ENCODE data around the gene SLC25A45.

The SLC25A45 gene

DNA sequence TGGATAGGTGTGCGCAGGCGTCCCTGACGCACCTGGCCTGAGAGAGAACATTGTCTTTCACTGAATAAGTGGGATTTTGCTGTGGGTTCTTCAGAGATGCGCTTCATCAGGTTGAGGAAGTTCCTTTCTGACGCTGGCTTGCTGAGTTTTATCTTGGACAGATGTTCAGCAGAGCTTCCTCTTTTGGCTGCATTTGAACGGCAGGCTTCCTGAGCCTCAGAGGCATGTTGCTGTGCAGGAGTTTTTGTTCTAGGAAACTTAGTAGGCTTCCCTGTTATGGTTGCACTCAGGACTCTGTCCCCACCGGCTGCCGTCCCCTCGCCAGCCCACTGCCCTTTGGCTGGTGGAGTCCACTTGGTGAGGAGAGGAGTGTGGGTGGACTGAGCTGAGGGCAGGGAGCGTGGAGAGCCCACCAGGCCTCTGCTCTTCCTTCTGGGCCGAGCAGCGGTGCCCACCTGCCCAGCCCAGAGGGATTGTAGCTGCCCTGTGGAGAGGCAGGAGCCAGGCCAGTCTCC is 21.2 kb upstream of the SLC25A45 start:
- no peaks in the 10 kb centered on the region for H3K27me3 ChIP-seq (ENCODE audit: control insufficient read depth in 2 of 2, insufficient read depth in 2 of 2, low read length in 2 of 2)
- no peak overlapping the region for H3K4me3 ChIP-seq (ENCODE audit: low read length in 2 of 2)
- H3K4me1 ChIP-seq (ENCODE audit: control insufficient read depth in 2 of 2, insufficient read depth in 2 of 2, low read length in 2 of 2) = peaks cover 13 to 20% of the 10 kb centered on the region in 2 donors
- H3K9me3 ChIP-seq (ENCODE audit: control insufficient read depth in 2 of 2, low read length in 2 of 2) = no peaks in the 10 kb centered on the region
- H3K27ac ChIP-seq (ENCODE audit: low read depth in 2 of 2, low read length in 2 of 2) = peak overlapping the region; percentile 57 to 71
- H3K36me3 ChIP-seq (ENCODE audit: control insufficient read depth in 2 of 2, insufficient read depth in 2 of 2, low read length in 2 of 2) = peaks cover 27 to 38% of the 10 kb centered on the region in 2 donors
- H3K9ac ChIP-seq (ENCODE audit: low read depth in 1 of 2, low read length in 2 of 2) = no peak overlapping the region

DNA sequence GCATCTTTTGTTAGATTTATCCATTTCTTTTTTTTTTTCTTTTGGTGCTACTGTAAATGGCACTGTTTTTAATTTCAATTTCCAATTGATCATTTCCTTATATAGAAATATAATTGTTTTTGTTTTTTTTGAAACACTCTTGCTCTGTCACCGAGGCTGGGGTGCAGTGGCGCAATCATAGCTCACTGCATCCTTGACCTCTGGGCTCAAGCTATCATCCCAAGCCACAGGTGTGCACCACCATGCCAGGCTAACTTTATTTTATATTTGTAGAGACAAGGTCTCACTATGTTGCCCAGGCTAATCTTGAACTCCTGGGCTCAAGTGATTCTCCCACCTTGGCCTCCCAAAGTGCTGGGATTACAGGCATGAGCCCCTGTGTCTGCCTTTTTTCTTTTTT is 20.3 kb upstream of the SLC25A45 start:
- Histone ChIP-seq H3K27me3 (ENCODE audit: control insufficient read depth in 2 of 2, insufficient read depth in 2 of 2, low read length in 2 of 2) (no peaks in the 10 kb centered on the region), H3K27ac (ENCODE audit: low read depth in 2 of 2, low read length in 2 of 2) (no peak overlapping the region), H3K9ac (ENCODE audit: low read depth in 1 of 2, low read length in 2 of 2) (no peak overlapping the region), H3K4me3 (ENCODE audit: low read length in 2 of 2) (no peak overlapping the region), H3K4me1 (ENCODE audit: control insufficient read depth in 2 of 2, insufficient read depth in 2 of 2, low read length in 2 of 2) (peaks cover 13 to 20% of the 10 kb centered on the region in 2 donors), H3K9me3 (ENCODE audit: control insufficient read depth in 2 of 2, low read length in 2 of 2) (no peaks in the 10 kb centered on the region), H3K36me3 (ENCODE audit: control insufficient read depth in 2 of 2, insufficient read depth in 2 of 2, low read length in 2 of 2) (peaks cover 31 to 40% of the 10 kb centered on the region in 2 donors)

DNA sequence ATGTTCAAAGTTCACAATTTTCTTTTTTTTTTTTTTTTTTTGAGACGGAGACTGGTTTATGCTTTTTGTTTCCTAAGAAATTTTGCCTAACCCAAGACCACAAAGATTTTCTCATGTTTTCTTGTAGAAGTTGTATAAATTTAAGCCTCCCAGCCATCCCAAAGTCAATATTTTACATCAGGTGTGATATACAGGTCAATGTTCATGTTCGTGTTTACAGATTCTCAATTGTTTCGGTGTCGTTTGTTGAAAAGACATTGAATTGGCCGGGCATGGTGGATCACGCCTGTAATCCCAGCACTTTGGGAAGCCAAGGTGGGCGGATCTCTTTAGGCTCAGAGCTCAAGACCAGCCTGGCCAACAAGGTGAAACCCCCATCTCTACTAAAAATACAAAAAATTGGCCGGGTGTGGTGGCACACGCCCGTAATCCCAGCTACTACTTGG is 19.4 kb upstream of the SLC25A45 start:
- Histone ChIP-seq H3K9ac (ENCODE audit: low read depth in 1 of 2, low read length in 2 of 2) (no peak overlapping the region), H3K27me3 (ENCODE audit: control insufficient read depth in 2 of 2, insufficient read depth in 2 of 2, low read length in 2 of 2) (no peaks in the 10 kb centered on the region), H3K27ac (ENCODE audit: low read depth in 2 of 2, low read length in 2 of 2) (peak overlapping the region; percentile 58 to 60), H3K36me3 (ENCODE audit: control insufficient read depth in 2 of 2, insufficient read depth in 2 of 2, low read length in 2 of 2) (peaks cover 38 to 46% of the 10 kb centered on the region in 2 donors), H3K9me3 (ENCODE audit: control insufficient read depth in 2 of 2, low read length in 2 of 2) (no peaks in the 10 kb centered on the region), H3K4me1 (ENCODE audit: control insufficient read depth in 2 of 2, insufficient read depth in 2 of 2, low read length in 2 of 2) (peaks cover 13 to 20% of the 10 kb centered on the region in 2 donors), H3K4me3 (ENCODE audit: low read length in 2 of 2) (no peak overlapping the region)

DNA sequence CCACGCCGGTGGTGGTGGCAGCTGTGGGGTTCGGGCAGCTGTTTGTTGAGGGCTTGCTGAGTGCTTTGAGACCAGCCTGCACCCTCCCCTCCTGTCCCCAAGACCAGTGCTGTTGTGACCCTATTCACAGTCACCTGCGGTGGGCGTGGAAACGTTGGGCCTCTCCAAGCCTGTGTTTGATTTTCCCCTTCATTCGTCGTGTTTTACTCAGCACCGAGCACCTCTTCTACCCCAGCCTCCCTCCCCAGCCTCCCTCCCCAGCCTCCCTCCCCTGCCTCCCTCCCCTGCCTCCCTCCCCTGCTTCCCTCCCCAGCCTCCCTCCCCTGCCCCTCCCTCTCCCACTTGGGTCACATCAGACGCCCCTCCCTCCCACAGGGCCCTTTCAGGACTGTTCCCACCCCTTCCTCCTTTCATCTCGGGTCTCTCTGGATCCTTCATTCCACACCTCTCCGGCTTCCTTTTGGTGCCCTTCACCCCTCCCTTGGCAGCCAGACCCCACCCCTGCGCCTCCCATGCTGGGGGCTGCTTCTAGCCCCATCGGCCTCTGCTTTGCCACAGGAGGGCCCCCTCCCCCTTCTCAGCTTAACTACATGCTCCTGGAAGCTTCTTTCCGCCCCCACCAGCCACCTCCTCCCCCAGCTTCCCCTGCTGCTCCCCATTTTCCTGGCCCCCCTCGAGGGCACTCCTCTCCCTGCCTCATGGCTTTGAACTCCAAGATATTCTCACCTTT is 18.8 kb upstream of the SLC25A45 start:
- H3K36me3 ChIP-seq (ENCODE audit: control insufficient read depth in 2 of 2, insufficient read depth in 2 of 2, low read length in 2 of 2) = peaks cover 39 to 49% of the 10 kb centered on the region in 2 donors
- peaks cover 13 to 20% of the 10 kb centered on the region in 2 donors for H3K4me1 ChIP-seq (ENCODE audit: control insufficient read depth in 2 of 2, insufficient read depth in 2 of 2, low read length in 2 of 2)
- H3K27ac ChIP-seq (ENCODE audit: low read depth in 2 of 2, low read length in 2 of 2) = peak overlapping the region; percentile 58 to 60

DNA sequence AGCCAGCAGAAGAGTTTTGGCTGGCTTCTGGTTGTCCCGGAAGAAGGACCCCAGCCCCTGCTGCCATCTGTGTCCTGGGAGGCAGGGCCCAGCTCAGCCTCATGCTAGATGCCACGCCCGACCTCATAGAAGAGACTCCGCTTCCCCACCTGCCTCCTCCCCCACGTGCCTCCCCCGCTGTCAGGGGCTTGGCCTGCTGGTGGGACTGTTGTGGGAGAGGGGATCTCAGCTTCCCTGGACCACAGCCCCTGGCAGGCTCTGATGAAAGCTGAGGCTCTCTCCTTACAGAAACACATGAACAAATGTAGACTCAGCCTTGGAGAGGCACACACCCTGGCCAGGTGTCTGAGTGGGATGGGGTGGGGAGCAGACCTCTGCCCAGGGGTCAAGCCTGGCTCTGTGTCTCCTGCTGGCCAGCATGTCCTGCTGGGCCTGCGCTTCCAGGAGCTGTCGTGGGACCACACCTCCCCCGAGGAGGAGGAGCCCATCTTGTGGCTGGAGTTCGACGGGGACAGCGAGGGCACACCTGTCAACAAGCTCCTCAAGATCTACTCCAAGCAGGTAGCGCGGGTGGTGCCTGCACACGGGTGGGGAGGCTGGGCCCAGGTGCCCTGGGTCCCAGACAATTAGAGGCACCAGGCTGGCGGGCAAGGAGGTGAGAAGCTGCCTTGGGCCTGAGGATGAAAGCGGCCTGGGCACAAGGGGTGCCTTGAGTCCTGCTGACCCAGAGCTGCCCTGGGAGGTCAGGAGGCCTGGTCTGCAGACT is 18.0 kb upstream of the SLC25A45 start:
- H3K9me3 ChIP-seq (ENCODE audit: control insufficient read depth in 2 of 2, low read length in 2 of 2) = no peaks in the 10 kb centered on the region
- H3K27ac ChIP-seq (ENCODE audit: low read depth in 2 of 2, low read length in 2 of 2) = peak overlapping the region; percentile 16 to 37
- peak overlapping the region in 1 of 2 donors; percentile 10 for H3K9ac ChIP-seq (ENCODE audit: low read depth in 1 of 2, low read length in 2 of 2)
- peaks cover 13 to 20% of the 10 kb centered on the region in 2 donors for H3K4me1 ChIP-seq (ENCODE audit: control insufficient read depth in 2 of 2, insufficient read depth in 2 of 2, low read length in 2 of 2)
- H3K4me3 ChIP-seq (ENCODE audit: low read length in 2 of 2) = no peak overlapping the region
- H3K36me3 ChIP-seq (ENCODE audit: control insufficient read depth in 2 of 2, insufficient read depth in 2 of 2, low read length in 2 of 2) = peaks cover 43 to 52% of the 10 kb centered on the region in 2 donors
- H3K27me3 ChIP-seq (ENCODE audit: control insufficient read depth in 2 of 2, insufficient read depth in 2 of 2, low read length in 2 of 2) = no peaks in the 10 kb centered on the region

More for the DNA sequence above, 18.8 kb upstream of the SLC25A45 start:
- peak overlapping the region in 1 of 2 donors; percentile 10 for H3K9ac ChIP-seq (ENCODE audit: low read depth in 1 of 2, low read length in 2 of 2)
- no peaks in the 10 kb centered on the region for H3K9me3 ChIP-seq (ENCODE audit: control insufficient read depth in 2 of 2, low read length in 2 of 2)
- no peaks in the 10 kb centered on the region for H3K27me3 ChIP-seq (ENCODE audit: control insufficient read depth in 2 of 2, insufficient read depth in 2 of 2, low read length in 2 of 2)
- H3K4me3 ChIP-seq (ENCODE audit: low read length in 2 of 2) = no peak overlapping the region

DNA sequence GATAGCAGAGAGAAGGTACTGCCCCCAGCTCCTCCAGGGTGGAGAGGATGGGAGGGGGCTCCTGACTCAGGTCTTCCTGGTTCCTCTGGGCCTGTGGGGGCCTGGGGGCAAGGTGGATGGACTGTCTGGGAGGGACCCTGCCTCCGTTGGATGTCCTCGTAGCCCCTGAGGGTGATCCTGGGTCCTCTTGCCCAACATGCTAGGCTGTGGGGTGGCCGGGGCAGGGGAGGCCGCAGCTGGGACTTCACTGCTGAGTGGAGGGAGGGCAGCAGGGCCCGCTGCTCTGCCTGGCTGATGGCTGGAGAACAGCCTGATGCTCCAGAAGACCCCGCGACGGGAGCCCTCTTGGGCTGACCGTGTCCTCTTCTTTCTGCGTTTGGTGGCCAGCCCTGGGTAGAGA is 17.4 kb upstream of the SLC25A45 start:
- Histone ChIP-seq H3K4me3 (ENCODE audit: low read length in 2 of 2) (no peak overlapping the region), H3K9me3 (ENCODE audit: control insufficient read depth in 2 of 2, low read length in 2 of 2) (no peaks in the 10 kb centered on the region), H3K27ac (ENCODE audit: low read depth in 2 of 2, low read length in 2 of 2) (no peak overlapping the region), H3K27me3 (ENCODE audit: control insufficient read depth in 2 of 2, insufficient read depth in 2 of 2, low read length in 2 of 2) (no peaks in the 10 kb centered on the region), H3K9ac (ENCODE audit: low read depth in 1 of 2, low read length in 2 of 2) (no peak overlapping the region), H3K36me3 (ENCODE audit: control insufficient read depth in 2 of 2, insufficient read depth in 2 of 2, low read length in 2 of 2) (peaks cover 42 to 49% of the 10 kb centered on the region in 2 donors), H3K4me1 (ENCODE audit: control insufficient read depth in 2 of 2, insufficient read depth in 2 of 2, low read length in 2 of 2) (peaks cover 13 to 20% of the 10 kb centered on the region in 2 donors)

DNA sequence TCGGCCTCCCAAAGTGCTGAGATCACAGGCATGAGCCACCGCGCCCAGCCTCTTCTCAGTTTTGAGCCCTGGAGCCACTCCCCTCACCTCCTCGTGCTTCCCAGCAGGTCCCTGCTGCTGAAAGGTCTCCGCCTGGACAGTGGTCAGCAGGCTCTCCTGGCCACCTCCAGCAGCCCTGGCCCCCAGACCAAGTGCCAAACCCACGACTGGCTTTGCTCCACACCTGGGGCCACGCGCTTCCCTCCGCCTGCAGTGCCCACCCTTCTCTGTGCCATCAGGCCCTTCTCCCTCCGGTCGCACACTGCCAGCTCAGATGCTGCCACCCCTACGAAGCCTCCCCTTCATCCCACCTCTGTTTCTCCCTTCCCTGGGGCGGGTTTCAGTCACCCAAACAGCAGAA is 16.8 kb upstream of the SLC25A45 start:
- Histone ChIP-seq H3K36me3 (ENCODE audit: control insufficient read depth in 2 of 2, insufficient read depth in 2 of 2, low read length in 2 of 2) (peaks cover 42 to 49% of the 10 kb centered on the region in 2 donors), H3K4me1 (ENCODE audit: control insufficient read depth in 2 of 2, insufficient read depth in 2 of 2, low read length in 2 of 2) (peaks cover 10 to 19% of the 10 kb centered on the region in 2 donors), H3K9ac (ENCODE audit: low read depth in 1 of 2, low read length in 2 of 2) (no peak overlapping the region), H3K9me3 (ENCODE audit: control insufficient read depth in 2 of 2, low read length in 2 of 2) (no peaks in the 10 kb centered on the region), H3K4me3 (ENCODE audit: low read length in 2 of 2) (no peak overlapping the region), H3K27ac (ENCODE audit: low read depth in 2 of 2, low read length in 2 of 2) (no peak overlapping the region), H3K27me3 (ENCODE audit: control insufficient read depth in 2 of 2, insufficient read depth in 2 of 2, low read length in 2 of 2) (no peaks in the 10 kb centered on the region)

DNA sequence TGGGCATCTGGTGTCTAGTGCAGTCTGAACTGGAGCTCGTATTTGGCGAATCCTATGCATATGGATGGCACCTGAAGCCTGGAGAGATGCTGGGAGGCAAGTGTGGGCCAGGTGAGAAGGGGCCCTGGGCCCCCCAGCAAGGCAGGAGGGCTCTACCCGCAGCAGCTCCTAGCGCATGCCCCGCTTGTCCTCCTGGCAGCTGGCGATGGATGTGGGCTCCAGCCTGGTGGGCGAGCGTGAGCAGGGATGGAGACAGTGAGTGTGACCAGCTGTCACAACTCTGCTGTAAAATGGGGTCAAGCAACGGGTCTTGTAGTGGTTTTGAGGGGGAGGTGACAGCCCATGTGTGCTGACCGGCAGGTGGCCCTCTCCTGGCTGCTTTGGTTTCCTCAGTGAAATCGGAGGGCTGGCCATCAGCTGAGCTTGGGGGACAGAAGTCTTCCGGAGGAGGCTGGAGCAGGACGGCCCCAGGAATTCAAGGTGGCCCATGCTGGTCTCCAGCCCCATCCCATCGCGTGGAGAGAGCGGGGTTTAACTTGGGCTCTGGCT is 16.0 kb upstream of the SLC25A45 start:
- Histone ChIP-seq H3K9ac (ENCODE audit: low read depth in 1 of 2, low read length in 2 of 2) (no peak overlapping the region), H3K27me3 (ENCODE audit: control insufficient read depth in 2 of 2, insufficient read depth in 2 of 2, low read length in 2 of 2) (no peaks in the 10 kb centered on the region), H3K36me3 (ENCODE audit: control insufficient read depth in 2 of 2, insufficient read depth in 2 of 2, low read length in 2 of 2) (peaks cover 45 to 52% of the 10 kb centered on the region in 2 donors), H3K9me3 (ENCODE audit: control insufficient read depth in 2 of 2, low read length in 2 of 2) (no peaks in the 10 kb centered on the region), H3K4me3 (ENCODE audit: low read length in 2 of 2) (no peak overlapping the region), H3K27ac (ENCODE audit: low read depth in 2 of 2, low read length in 2 of 2) (no peak overlapping the region), H3K4me1 (ENCODE audit: control insufficient read depth in 2 of 2, insufficient read depth in 2 of 2, low read length in 2 of 2) (peaks cover 4 to 17% of the 10 kb centered on the region in 2 donors)

DNA sequence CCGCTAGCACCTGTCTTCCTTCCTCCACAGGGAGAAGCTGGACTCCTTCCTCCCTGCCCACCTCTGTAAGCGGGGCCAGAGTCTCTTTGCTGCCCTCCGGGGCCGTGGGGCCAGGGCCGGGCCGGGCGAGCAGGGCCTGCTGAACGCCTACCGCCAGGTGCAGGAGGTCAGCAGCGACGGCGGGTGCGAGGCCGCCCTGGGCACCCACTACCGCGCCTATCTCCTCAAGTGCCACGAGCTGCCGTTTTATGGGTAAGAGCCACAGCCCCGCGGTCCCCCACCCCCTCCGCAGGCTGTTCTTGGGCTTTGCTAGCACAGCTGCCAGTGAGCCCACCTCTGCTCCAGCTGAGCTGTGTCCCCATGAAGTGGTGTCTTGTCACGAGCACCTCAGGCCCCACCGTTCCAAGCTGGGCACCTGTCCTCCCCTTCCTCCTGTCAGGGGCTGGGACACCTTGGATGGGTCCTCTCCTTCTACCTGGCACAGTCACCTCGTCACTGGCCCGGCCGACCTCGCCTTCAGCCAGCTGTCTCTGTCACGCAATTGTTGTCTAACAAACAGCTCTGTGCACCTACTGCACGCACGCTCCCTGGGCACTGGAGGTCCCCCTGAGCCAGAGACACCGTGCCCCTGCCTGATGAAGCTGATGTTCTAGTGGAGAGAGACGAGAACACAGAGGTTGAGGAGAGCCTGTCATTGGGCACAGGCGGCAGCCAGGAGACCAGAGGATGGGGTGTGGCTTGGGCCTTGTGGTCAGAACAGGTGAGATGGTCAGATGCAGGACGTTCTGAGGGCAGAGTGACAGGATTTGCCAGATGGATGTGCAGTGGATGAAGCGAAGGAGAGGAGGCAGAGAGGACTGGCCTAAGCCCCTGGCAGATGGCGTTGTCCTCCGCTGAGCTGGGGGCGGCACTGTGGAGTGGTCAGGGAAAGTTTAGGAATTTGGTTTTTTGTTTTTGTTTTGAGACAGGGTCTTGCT is 14.6 kb upstream of the SLC25A45 start:
- Histone ChIP-seq H3K4me3 (ENCODE audit: low read length in 2 of 2) (no peak overlapping the region), H3K4me1 (ENCODE audit: control insufficient read depth in 2 of 2, insufficient read depth in 2 of 2, low read length in 2 of 2) (peaks cover 4 to 16% of the 10 kb centered on the region in 2 donors), H3K9me3 (ENCODE audit: control insufficient read depth in 2 of 2, low read length in 2 of 2) (no peaks in the 10 kb centered on the region), H3K9ac (ENCODE audit: low read depth in 1 of 2, low read length in 2 of 2) (no peak overlapping the region), H3K27ac (ENCODE audit: low read depth in 2 of 2, low read length in 2 of 2) (no peak overlapping the region), H3K36me3 (ENCODE audit: control insufficient read depth in 2 of 2, insufficient read depth in 2 of 2, low read length in 2 of 2) (peaks cover 52 to 59% of the 10 kb centered on the region in 2 donors), H3K27me3 (ENCODE audit: control insufficient read depth in 2 of 2, insufficient read depth in 2 of 2, low read length in 2 of 2) (no peaks in the 10 kb centered on the region)
